Measurements from ENCODE around the gene PLCH2. TPM values are rescaled to one million over a fixed set of nuclear protein-coding genes. Genes with fewer than 3 reads are reported as not detected.

PLCH2 gene
- total RNA-seq, 1 experiment from 2014 or later: 7.2 TPM

GRCh38 chr1:2546515-2547209, 70.6 kb downstream of the PLCH2 start:
- CTCF ChIA-PET: interaction anchor here (0.5 to 2.3 kb wide), 9 partner anchors 12 to 132 kb away, joined by 3 to 15 read pairs (median 4); partner anchors contain the start of gene PANK4
- DNase-seq: peak; percentile 98
- TF ChIP-seq EZH2phosphoT487 (IDR thresholded peaks at IDR 0.05; ENCODE audit: borderline replicate concordance, low read length) (no peak), CTCF (conservative IDR thresholded peaks at IDR 0.05; ENCODE audit: low read depth, low read length) (no peak), EZH2 (IDR thresholded peaks at IDR 0.05; ENCODE audit: low read length, unreplicated experiment) (no peak)

GRCh38 chr1:2547210-2548067, 71.3 kb downstream of the PLCH2 start:
- BruUV-seq (replicated peaks): no TSS peak
- TF ChIP-seq CTCF (conservative IDR thresholded peaks at IDR 0.05; ENCODE audit: low read depth, low read length): no peak
- TF ChIP-seq EZH2phosphoT487 (IDR thresholded peaks at IDR 0.05; ENCODE audit: borderline replicate concordance, low read length): no peak
- no peak for TF ChIP-seq EZH2 (IDR thresholded peaks at IDR 0.05; ENCODE audit: low read length, unreplicated experiment)
- CTCF ChIA-PET: interaction anchor here (0.5 to 2.3 kb wide), 9 partner anchors 17 to 133 kb away, joined by 3 to 15 read pairs (median 4); partner anchors contain the start of gene PANK4
- peaks cover 22% of the 10 kb centered on the region for H3K4me1 ChIP-seq (ENCODE audit: insufficient read depth, low read length)
- intact Hi-C loops (cut with micrococcal nuclease): loop anchor here (1.0 to 5.0 kb wide), 6 partner anchors 21 to 355 kb away; partner anchors contain the start of genes FAAP20, PANK4 and PRXL2B
- H3K4me2 ChIP-seq (ENCODE audit: low read length): peak overlapping the region; percentile 90
- no peaks in the 10 kb centered on the region for H3K9me2 ChIP-seq (replicated peaks; ENCODE audit: low read length)
- H3K27ac ChIP-seq (ENCODE audit: low read length): peak overlapping the region; percentile 64
- H3K79me2 ChIP-seq (ENCODE audit: low read length): no peaks in the 10 kb centered on the region
- H3K36me3 ChIP-seq (ENCODE audit: low read depth, low read length): no peaks in the 10 kb centered on the region
- ATAC-seq: peak; percentile 2
- peak overlapping the region; percentile 69 for H3K4me3 ChIP-seq (ENCODE audit: low read length)
- peak overlapping the region; percentile 78 for H3K9ac ChIP-seq (ENCODE audit: low read length)
- H3F3A ChIP-seq (ENCODE audit: low read length, unreplicated experiment): no peaks in the 10 kb centered on the region
- no peaks in the 10 kb centered on the region for H4K20me1 ChIP-seq (ENCODE audit: low read length)
- POLR2A ChIA-PET (ENCODE audit: unreplicated experiment): interaction anchor here (0.6 to 1.1 kb wide), 2 partner anchors 21 to 537 kb away, joined by 4 to 10 read pairs; partner anchors contain the start of gene PANK4
- no peaks in the 10 kb centered on the region for H3K27me3 ChIP-seq (ENCODE audit: low read length)
- H3K9me3 ChIP-seq (ENCODE audit: low read length): no peaks in the 10 kb centered on the region
- peak overlapping the region; percentile 61 for H2AFZ ChIP-seq (ENCODE audit: low read length)
- peak; percentile 32 for DNase-seq

More at GRCh38 chr1:2546515-2547209, 70.6 kb downstream of the PLCH2 start:
- no peaks in the 10 kb centered on the region for H3K27me3 ChIP-seq (ENCODE audit: low read length)
- peak overlapping the region; percentile 64 for H3K27ac ChIP-seq (ENCODE audit: low read length)
- no peaks in the 10 kb centered on the region for H3K36me3 ChIP-seq (ENCODE audit: low read depth, low read length)
- ATAC-seq: peak; percentile 70
- H3K9ac ChIP-seq (ENCODE audit: low read length): peak overlapping the region; percentile 78
- H3K79me2 ChIP-seq (ENCODE audit: low read length): no peaks in the 10 kb centered on the region
- H3K9me2 ChIP-seq (replicated peaks; ENCODE audit: low read length): no peaks in the 10 kb centered on the region
- no peaks in the 10 kb centered on the region for H3K9me3 ChIP-seq (ENCODE audit: low read length)
- H2AFZ ChIP-seq (ENCODE audit: low read length): peak overlapping the region; percentile 61
- H3F3A ChIP-seq (ENCODE audit: low read length, unreplicated experiment): no peaks in the 10 kb centered on the region
- TSS peak; percentile 84 for BruUV-seq (replicated peaks)
- POLR2A ChIA-PET (ENCODE audit: unreplicated experiment): interaction anchor here (0.6 to 1.2 kb wide), 3 partner anchors 14 to 20 kb away, joined by 5 to 10 read pairs (median 8); partner anchors contain the start of gene PANK4
- peaks cover 22% of the 10 kb centered on the region for H3K4me1 ChIP-seq (ENCODE audit: insufficient read depth, low read length)
- no peaks in the 10 kb centered on the region for H4K20me1 ChIP-seq (ENCODE audit: low read length)
- H3K4me3 ChIP-seq (ENCODE audit: low read length): peak overlapping the region; percentile 69
- intact Hi-C loops (cut with micrococcal nuclease): loop anchor here (1.0 to 5.0 kb wide), 6 partner anchors 20 to 354 kb away; partner anchors contain the start of genes FAAP20, PANK4 and PRXL2B
- H3K4me2 ChIP-seq (ENCODE audit: low read length): peak overlapping the region; percentile 90

Data from PC-3 (cell line).